ENCODE data around the gene ANKS6. TPM values are rescaled to one million over a fixed set of nuclear protein-coding genes. Genes with fewer than 3 reads are reported as not detected.
"Not testable (repeated sequence)": the region's sequence is repeated elsewhere in the genome, so short reads cannot be mapped to it uniquely, and the experiment has no call there.

The ANKS6 gene
- total and polyA plus RNA-seq, 10 of the 15 experiments (the other 5 are each of a cell fraction or from before 2014, with no cell fraction given) = 2.0 to 16.2 (median 6.1) TPM

- no peak overlapping the region for H3K4me3 ChIP-seq
- DNase-seq (ENCODE audit: low read depth, low spot score) (no peak), ATAC-seq (no peak), FAIRE-seq (no peak)
- no peak for TF ChIP-seq NFYA (IDR thresholded peaks at IDR 0.05; ENCODE audit: borderline replicate concordance, low read depth, low read length)
- no peak for TF ChIP-seq EZH2 (IDR thresholded peaks at IDR 0.05; ENCODE audit: borderline replicate concordance, control insufficient read depth, low read depth, low read length)
- no peaks in the 10 kb centered on the region for H4K20me1 ChIP-seq (ENCODE audit: control insufficient read depth, insufficient read depth)
- H3K9ac ChIP-seq (ENCODE audit: control insufficient read depth, insufficient read depth, low read length) = no peak overlapping the region
- no peaks in the 10 kb centered on the region for H3K79me2 ChIP-seq (ENCODE audit: control insufficient read depth, insufficient read depth, low read length)
- H3K4me2 ChIP-seq (ENCODE audit: control insufficient read depth, insufficient read depth) = no peak overlapping the region
- 25% methylated on average over 7 of the region's 7 CpGs for WGBS (ENCODE audit: insufficient coverage, insufficient replicate concordance, low lambda C conversion rate, missing lambda C conversion rate)
- H3K4me1 ChIP-seq (ENCODE audit: control insufficient read depth, insufficient read depth, low read length) = no peaks in the 10 kb centered on the region
- BruUV-seq (replicated peaks) = no TSS peak
- H3K36me3 ChIP-seq (ENCODE audit: control insufficient read depth in 2 of 2, insufficient read depth in 2 of 2, low read length in 1 of 2) = no peaks in the 10 kb centered on the region
- ChIA-PET POLR2A (no interaction called here), SMC1A (ENCODE audit: uncharacterized antibody, unreplicated experiment) (no interaction called here), CTCF (no interaction called here), RAD21 (ENCODE audit: unreplicated experiment) (no interaction called here)
- no peak overlapping the region for H2AFZ ChIP-seq (ENCODE audit: control insufficient read depth, low read depth, low read length)
- intact Hi-C loops (cut with micrococcal nuclease; ENCODE audit: unreplicated experiment) = no loop called here
- peaks cover 2 to 3% of the 10 kb centered on the region in 2 experiments; a peak in 2 of 4 replicates for H3K27me3 ChIP-seq (replicated peaks in 1 of 2; ENCODE audit: control insufficient read depth in 2 of 2, insufficient read depth in 2 of 2, low read length in 1 of 2)
- in situ Hi-C loops (cut with MboI) = no loop called here
- no peaks in the 10 kb centered on the region for H3K9me3 ChIP-seq (replicated peaks; ENCODE audit: control insufficient read depth, insufficient read depth, low read length)
- no peak overlapping the region for H3K27ac ChIP-seq (ENCODE audit: control insufficient read depth, insufficient read depth)
Measured at GRCh38 chr9:98686961-98687855, 109.1 kb downstream of the ANKS6 start.

- H3K9me3 ChIP-seq (replicated peaks; ENCODE audit: control insufficient read depth, insufficient read depth, low read length); H4K20me1 ChIP-seq (ENCODE audit: control insufficient read depth, insufficient read depth); H3K36me3 ChIP-seq (ENCODE audit: control insufficient read depth in 2 of 2, insufficient read depth in 2 of 2, low read length in 1 of 2); H3K79me2 ChIP-seq (ENCODE audit: control insufficient read depth, insufficient read depth, low read length); in situ Hi-C loops (cut with MboI); RAD21 ChIA-PET (ENCODE audit: unreplicated experiment); H3K27ac ChIP-seq (ENCODE audit: control insufficient read depth, insufficient read depth); POLR2A ChIA-PET; FAIRE-seq; H3K9ac ChIP-seq (ENCODE audit: control insufficient read depth, insufficient read depth, low read length); H3K4me1 ChIP-seq (ENCODE audit: control insufficient read depth, insufficient read depth, low read length); DNase-seq (ENCODE audit: low read depth, low spot score); H2AFZ ChIP-seq (ENCODE audit: control insufficient read depth, low read depth, low read length); H3K4me3 ChIP-seq; SMC1A ChIA-PET (ENCODE audit: uncharacterized antibody, unreplicated experiment); ATAC-seq; H3K4me2 ChIP-seq (ENCODE audit: control insufficient read depth, insufficient read depth); intact Hi-C loops (cut with micrococcal nuclease; ENCODE audit: unreplicated experiment); H3K27me3 ChIP-seq (replicated peaks in 1 of 2; ENCODE audit: control insufficient read depth in 2 of 2, insufficient read depth in 2 of 2, low read length in 1 of 2); BruUV-seq (replicated peaks): not testable (repeated sequence)
- CTCF ChIA-PET = interaction anchor here (0.9 kb wide), 1 partner anchor 9 kb away, joined by 3 read pairs; no protein-coding TSS in a partner anchor
- 60% methylated on average over 2 of the region's 2 CpGs for WGBS (ENCODE audit: insufficient coverage, insufficient replicate concordance, low lambda C conversion rate, missing lambda C conversion rate)
Measured at GRCh38 chr9:98684816-98685215, 111.5 kb downstream of the ANKS6 start.

Other genes with a start within 250 kb of the ANKS6 start
- gene GABBR2, start 87.6 kb downstream of the ANKS6 start, total RNA-seq (2014; rRNA removed) = 0.06 and 0.33 TPM in 2 replicates
- 0.04 and 0.05 TPM in 2 replicates for gene GABBR2, start 87.6 kb downstream of the ANKS6 start, total RNA-seq (2014; rRNA removed; fragmentation: Illumina TruSeq; extraction: Trizol)
- gene GABBR2, start 87.6 kb downstream of the ANKS6 start, total RNA-seq (2021) = 1.4 TPM in 1 of 2 replicates, not detected in the other
- gene GABBR2, start 87.6 kb downstream of the ANKS6 start, polyA plus RNA-seq (2011; rRNA removed) = not detected in 2 replicates
- gene GABBR2, start 87.6 kb downstream of the ANKS6 start, polyA plus RNA-seq (2014; fragmentation: Illumina TruSeq; extraction: Trizol) = 0.06 TPM in 1 of 2 replicates, not detected in the other
- under 1 TPM; 0.02 to 0.05 TPM for gene GABBR2, start 87.6 kb downstream of the ANKS6 start, polyA plus RNA-seq (2014; fragmentation: Nextera tagmentation; extraction: Ambion mirVana)
- 0.04 and 0.20 TPM in 2 replicates for gene GABBR2, start 87.6 kb downstream of the ANKS6 start, polyA plus RNA-seq (2014; rRNA removed)
- 1 to 10 TPM in 1 of 2 experiments, not detected in 1; 2.2 TPM for gene GABBR2, start 87.6 kb downstream of the ANKS6 start, polyA plus RNA-seq (2016; fragmentation: Nextera tagmentation; extraction: Ambion mirVana)
- gene GALNT12, start 11.1 kb upstream of the ANKS6 start, total RNA-seq (2014; rRNA removed) = 5.0 and 5.3 TPM in 2 replicates
- gene GALNT12, start 11.1 kb upstream of the ANKS6 start, total RNA-seq (2014; rRNA removed; fragmentation: Illumina TruSeq; extraction: Trizol) = 3.5 and 3.8 TPM in 2 replicates
- 4.0 and 4.4 TPM in 2 replicates for gene GALNT12, start 11.1 kb upstream of the ANKS6 start, total RNA-seq (2021)
- gene GALNT12, start 11.1 kb upstream of the ANKS6 start, polyA plus RNA-seq (2011; rRNA removed) = 2.3 and 3.1 TPM in 2 replicates
- 4.3 and 5.8 TPM in 2 replicates for gene GALNT12, start 11.1 kb upstream of the ANKS6 start, polyA plus RNA-seq (2014; fragmentation: Illumina TruSeq; extraction: Trizol)
- gene GALNT12, start 11.1 kb upstream of the ANKS6 start, polyA plus RNA-seq (2014; fragmentation: Nextera tagmentation; extraction: Ambion mirVana) = 1 to 10 TPM; 1.6 to 2.6 TPM
- 4.6 and 5.0 TPM in 2 replicates for gene GALNT12, start 11.1 kb upstream of the ANKS6 start, polyA plus RNA-seq (2014; rRNA removed)
- gene GALNT12, start 11.1 kb upstream of the ANKS6 start, polyA plus RNA-seq (2016; fragmentation: Nextera tagmentation; extraction: Ambion mirVana) = under 1 TPM; 0.13 to 0.56 TPM
- gene COL15A1, start 147.4 kb upstream of the ANKS6 start, total RNA-seq (2014; rRNA removed) = 0.06 and 0.16 TPM in 2 replicates
- gene COL15A1, start 147.4 kb upstream of the ANKS6 start, total RNA-seq (2014; rRNA removed; fragmentation: Illumina TruSeq; extraction: Trizol) = 0.05 and 0.13 TPM in 2 replicates
- gene COL15A1, start 147.4 kb upstream of the ANKS6 start, total RNA-seq (2021) = 0.21 and 0.28 TPM in 2 replicates
- 0.01 TPM in 1 of 2 replicates, not detected in the other for gene COL15A1, start 147.4 kb upstream of the ANKS6 start, polyA plus RNA-seq (2011; rRNA removed)
- gene COL15A1, start 147.4 kb upstream of the ANKS6 start, polyA plus RNA-seq (2014; fragmentation: Illumina TruSeq; extraction: Trizol) = 0.07 and 0.21 TPM in 2 replicates
- gene COL15A1, start 147.4 kb upstream of the ANKS6 start, polyA plus RNA-seq (2014; fragmentation: Nextera tagmentation; extraction: Ambion mirVana) = under 1 TPM; 0.03 to 0.09 TPM
- gene COL15A1, start 147.4 kb upstream of the ANKS6 start, polyA plus RNA-seq (2014; rRNA removed) = 0.04 and 0.13 TPM in 2 replicates
- not detected for gene COL15A1, start 147.4 kb upstream of the ANKS6 start, polyA plus RNA-seq (2016; fragmentation: Nextera tagmentation; extraction: Ambion mirVana)